A549 treated with RU486 at 1 μM for 4 hours (cell line): ENCODE results near the gene MICU2. TPM values are rescaled to one million over a fixed set of nuclear protein-coding genes. Genes with fewer than 3 reads are reported as not detected.

ENCODE experiments used
- total RNA-seq: library from RNA; stranded (reverse); fragments of 200-300 nt; extraction: Qiagen RNA extraction; gene quantifications from 5 replicates; pipeline ENCODE4 v1.2.3, GENCODE V29; 2022; ENCODE audit warnings: low read depth

Gene MICU2, protein sequence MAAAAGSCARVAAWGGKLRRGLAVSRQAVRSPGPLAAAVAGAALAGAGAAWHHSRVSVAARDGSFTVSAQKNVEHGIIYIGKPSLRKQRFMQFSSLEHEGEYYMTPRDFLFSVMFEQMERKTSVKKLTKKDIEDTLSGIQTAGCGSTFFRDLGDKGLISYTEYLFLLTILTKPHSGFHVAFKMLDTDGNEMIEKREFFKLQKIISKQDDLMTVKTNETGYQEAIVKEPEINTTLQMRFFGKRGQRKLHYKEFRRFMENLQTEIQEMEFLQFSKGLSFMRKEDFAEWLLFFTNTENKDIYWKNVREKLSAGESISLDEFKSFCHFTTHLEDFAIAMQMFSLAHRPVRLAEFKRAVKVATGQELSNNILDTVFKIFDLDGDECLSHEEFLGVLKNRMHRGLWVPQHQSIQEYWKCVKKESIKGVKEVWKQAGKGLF
- total RNA-seq = 11.5 to 18.4 TPM (median 17.0 TPM) in 5 replicates

GRCh38 chr13:21603531-21604448, at the start of gene MICU2:
MICU2 (minus strand) TSS chr13:21604170; CDS start chr13:21604148, 22 bp downstream.

GRCh38 chr13:21458813-21459701, 144.9 kb downstream of the MICU2 start, which contains the start of gene ZDHHC20:
ZDHHC20 (minus strand) TSS chr13:21459303; CDS start chr13:21459171, 132 bp downstream.

Other genes with a start within 250 kb of the MICU2 start
- 7.5 to 21.4 TPM (median 19.6 TPM) in 5 replicates for gene ZDHHC20, start 144.9 kb downstream of the MICU2 start, total RNA-seq
- not detected in 5 replicates for gene FGF9, start 66.9 kb upstream of the MICU2 start, total RNA-seq